ENCODE measurements around the gene ANXA11. TPM values are rescaled to one million over a fixed set of nuclear protein-coding genes. Genes with fewer than 3 reads are reported as not detected.
"Not testable (repeated sequence)": the region's sequence is repeated elsewhere in the genome, so short reads cannot be mapped to it uniquely, and the experiment has no call there.

ANXA11 gene
- 64.0 and 68.1 TPM in 2 replicates for total RNA-seq (2021)
- long read RNA-seq, full-length matches to known transcripts: 176 of 254 reads
- long read RNA-seq, partial matches to known transcripts: 32 of 254 reads
- long read RNA-seq, other reads (novel, unspliced or antisense): 46 of 254 reads

DNA sequence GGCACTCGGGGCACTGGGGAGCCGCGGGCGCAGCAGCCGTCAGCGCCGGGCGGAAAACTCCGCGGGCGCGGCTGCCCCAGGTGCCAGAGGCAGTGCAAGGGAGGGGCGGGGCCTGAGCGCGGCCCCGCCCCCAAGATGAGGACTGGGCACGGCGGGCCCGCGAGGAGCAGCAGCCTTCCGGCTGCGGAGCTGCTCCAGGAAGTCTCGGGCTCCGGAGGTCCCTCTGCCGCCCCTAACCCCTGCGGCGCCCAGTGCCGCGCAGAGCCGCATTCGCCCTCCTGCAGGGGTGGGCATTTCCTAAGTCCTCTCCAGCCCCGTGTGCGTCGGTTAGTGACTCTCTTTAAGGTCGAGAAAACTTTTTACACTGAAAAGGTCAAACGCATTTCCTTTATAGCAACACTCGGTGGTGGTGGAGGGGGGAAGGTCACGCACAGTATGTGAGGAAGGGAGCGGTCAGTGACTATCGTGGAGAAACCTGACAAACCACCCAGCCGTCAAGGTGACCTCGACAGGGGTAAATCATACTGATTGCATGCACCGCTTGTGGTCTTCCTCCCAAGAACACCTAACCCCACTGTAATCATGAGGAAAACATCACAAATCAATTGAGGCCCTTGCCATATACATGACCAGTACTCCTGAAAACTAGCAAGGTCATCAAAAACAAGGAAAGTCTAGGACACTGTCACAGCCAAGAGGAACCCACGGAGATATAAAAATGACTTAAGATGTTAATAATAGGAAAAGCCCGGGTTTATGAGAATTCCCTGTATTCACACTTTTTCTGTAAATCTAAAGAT lies at the start of gene ANXA11:
Gene ANXA11, minus strand, starts transcription at position 61 of the 800 bp plus-strand sequence. CDS start 32,676 bp downstream, outside the sequence.
- Histone ChIP-seq H3K9ac (ENCODE audit: extremely low read depth, insufficient read length, low read length) (peak within 1 kb of the TSS; percentile 17), H4K20me1 (ENCODE audit: control insufficient read depth, insufficient read depth, insufficient read length) (no peaks in the 10 kb centered on the region), H2BK15ac (ENCODE audit: low read depth, low read length) (no peak within 1 kb of the TSS), H3K27ac (ENCODE audit: insufficient read length, low read depth, low read length) (no peak within 1 kb of the TSS), H3K79me1 (ENCODE audit: insufficient read depth, low read depth, low read length, poor library complexity, severe bottlenecking) (peaks cover 5% of the 10 kb centered on the region), H3K4me2 (ENCODE audit: insufficient read depth, insufficient read length, low read length) (peak within 1 kb of the TSS; percentile 66), H2AK5ac (ENCODE audit: insufficient read length, low read length) (no peak within 1 kb of the TSS), H2BK12ac (ENCODE audit: insufficient read length, low read depth, low read length) (no peak within 1 kb of the TSS), H3K4me1 (ENCODE audit: insufficient read depth, low read length) (peaks cover 6% of the 10 kb centered on the region), H2BK20ac (ENCODE audit: low read depth, low read length, poor library complexity, severe bottlenecking) (no peak within 1 kb of the TSS), H2BK120ac (ENCODE audit: low read depth, low read length, poor library complexity, severe bottlenecking) (no peak within 1 kb of the TSS), H2AFZ (ENCODE audit: low read length) (peak within 1 kb of the TSS; percentile 66), H3K14ac (ENCODE audit: insufficient read depth, low read length) (peak within 1 kb of the TSS; percentile 60), H3K23ac (ENCODE audit: insufficient read length, low read depth, low read length) (no peak within 1 kb of the TSS), H3K18ac (ENCODE audit: insufficient read length, low read depth, low read length) (peak within 1 kb of the TSS; percentile 64), H3K79me2 (ENCODE audit: insufficient read depth, low read length) (peaks cover 7% of the 10 kb centered on the region; the same call in 1 of the 2 replicates), H2BK5ac (ENCODE audit: insufficient read length, low read length) (no peak within 1 kb of the TSS), H4K8ac (replicated peaks; ENCODE audit: insufficient read length, low read depth, low read length) (no peak within 1 kb of the TSS), H3K4ac (ENCODE audit: low read depth, low read length) (no peak within 1 kb of the TSS), H4K5ac (ENCODE audit: insufficient read length, low read depth, low read length) (no peak within 1 kb of the TSS), H4K91ac (ENCODE audit: insufficient read length, low read depth, low read length) (no peak within 1 kb of the TSS), H3K56ac (ENCODE audit: insufficient read length, low read depth, low read length) (no peak within 1 kb of the TSS), H3T11ph (ENCODE audit: low read length) (no peak within 1 kb of the TSS), H3K23me2 (ENCODE audit: insufficient read length, low read depth, low read length, poor library complexity, severe bottlenecking) (peaks cover 6% of the 10 kb centered on the region), H3K9me3 (ENCODE audit: control insufficient read depth, low read depth, low read length) (no peaks in the 10 kb centered on the region), H3K27me3 (ENCODE audit: insufficient read depth, low read length) (no peaks in the 10 kb centered on the region)
- peak; percentile 87 for DNase-seq
- no peaks in the 10 kb centered on the region for H3K36me3 Mint-ChIP-seq (ENCODE audit: insufficient read depth in 1 of 3, low read depth in 3 of 3)
- H3K9me3 Mint-ChIP-seq: no peaks in the 10 kb centered on the region
- WGBS (ENCODE audit: extremely low coverage, insufficient read length, low lambda C conversion rate): no CpG with 5 or more reads among the region's 45 CpGs
- peak within 1 kb of the TSS; percentile 78 to 93 for H3K4me3 Mint-ChIP-seq
- TF ChIP-seq CTCF (conservative IDR thresholded peaks at IDR 0.05): no peak
- peaks cover 43 to 49% of the 10 kb centered on the region in 2 experiments for H3K4me1 Mint-ChIP-seq
- H3K27ac Mint-ChIP-seq: peak within 1 kb of the TSS; percentile 43 to 98 (median 70); a peak in 5 of 7 replicates
- H3K27me3 Mint-ChIP-seq (ENCODE audit: low read depth): peaks cover 23% of the 10 kb centered on the region

DNA sequence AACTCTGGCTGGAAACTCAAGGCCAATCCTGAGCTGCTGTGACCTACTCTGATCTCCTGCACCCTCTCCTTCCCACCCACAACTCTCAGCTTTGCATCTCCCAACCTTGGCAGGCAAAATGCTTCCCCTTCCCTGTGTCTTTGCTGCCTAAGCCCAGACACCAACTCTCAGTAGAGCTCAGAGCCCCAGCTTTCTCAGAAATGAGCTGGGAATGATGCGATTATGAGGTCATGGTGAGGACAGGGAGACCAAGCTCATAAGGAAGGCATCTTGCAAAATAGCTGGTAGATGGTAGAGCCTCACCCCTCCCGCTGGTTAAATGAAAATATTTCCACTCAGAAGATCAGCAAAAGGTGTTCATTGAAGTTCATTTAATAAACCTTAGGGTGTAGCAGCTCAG lies 49.4 kb upstream of the ANXA11 start:
- no CpG with 5 or more reads among the region's 2 CpGs for WGBS (ENCODE audit: extremely low coverage, insufficient read length, low lambda C conversion rate)
- H2AFZ ChIP-seq (ENCODE audit: low read length); H2BK5ac ChIP-seq (ENCODE audit: insufficient read length, low read length); H3K9ac ChIP-seq (ENCODE audit: extremely low read depth, insufficient read length, low read length); H3K9me3 ChIP-seq (ENCODE audit: control insufficient read depth, low read depth, low read length); H4K20me1 ChIP-seq (ENCODE audit: control insufficient read depth, insufficient read depth, insufficient read length); H2BK12ac ChIP-seq (ENCODE audit: insufficient read length, low read depth, low read length); H3K36me3 Mint-ChIP-seq (ENCODE audit: insufficient read depth in 1 of 3, low read depth in 3 of 3); H3K23me2 ChIP-seq (ENCODE audit: insufficient read length, low read depth, low read length, poor library complexity, severe bottlenecking); H3K4me3 Mint-ChIP-seq; H3K56ac ChIP-seq (ENCODE audit: insufficient read length, low read depth, low read length); H2AK5ac ChIP-seq (ENCODE audit: insufficient read length, low read length); H3K4me1 ChIP-seq (ENCODE audit: insufficient read depth, low read length); H4K5ac ChIP-seq (ENCODE audit: insufficient read length, low read depth, low read length); H4K91ac ChIP-seq (ENCODE audit: insufficient read length, low read depth, low read length); H3K79me2 ChIP-seq (ENCODE audit: insufficient read depth, low read length); H3T11ph ChIP-seq (ENCODE audit: low read length); H3K14ac ChIP-seq (ENCODE audit: insufficient read depth, low read length); H4K8ac ChIP-seq (replicated peaks; ENCODE audit: insufficient read length, low read depth, low read length); H3K18ac ChIP-seq (ENCODE audit: insufficient read length, low read depth, low read length); H3K27ac Mint-ChIP-seq; H3K27me3 ChIP-seq (ENCODE audit: insufficient read depth, low read length); H3K4ac ChIP-seq (ENCODE audit: low read depth, low read length); H2BK20ac ChIP-seq (ENCODE audit: low read depth, low read length, poor library complexity, severe bottlenecking); H3K79me1 ChIP-seq (ENCODE audit: insufficient read depth, low read depth, low read length, poor library complexity, severe bottlenecking); H3K4me2 ChIP-seq (ENCODE audit: insufficient read depth, insufficient read length, low read length); H2BK15ac ChIP-seq (ENCODE audit: low read depth, low read length); H3K9me3 Mint-ChIP-seq; H2BK120ac ChIP-seq (ENCODE audit: low read depth, low read length, poor library complexity, severe bottlenecking); H3K4me1 Mint-ChIP-seq; H3K27ac ChIP-seq (ENCODE audit: insufficient read length, low read depth, low read length); H3K23ac ChIP-seq (ENCODE audit: insufficient read length, low read depth, low read length); DNase-seq: not testable (repeated sequence)
- H3K27me3 Mint-ChIP-seq (ENCODE audit: low read depth): peaks cover 20% of the 10 kb centered on the region

Data from H9 (cell line).